Pons (tissue), 1 donor: ENCODE measurements around the gene DYSF.

Source experiments
- DNase-seq: peaks from one replicate; pipeline ENCODE4 v3.0.0-alpha.2; 2016; ENCODE audit warnings: low spot score

The DYSF gene

GRCh38 chr2:71530211-71530610 lies 76.8 kb downstream of the DYSF start:
- no peak for DNase-seq

- DNase-seq, result peak; percentile 39
Observed at GRCh38 chr2:71530641-71531332, 77.4 kb downstream of the DYSF start.

GRCh38 chr2:71531522-71532047 lies 78.2 kb downstream of the DYSF start:
- no peak for DNase-seq

- no peak for DNase-seq
Observed at GRCh38 chr2:71532327-71532726, 79.0 kb downstream of the DYSF start.

GRCh38 chr2:71534201-71534600 lies 80.8 kb downstream of the DYSF start:
- DNase-seq, result no peak

- no peak for DNase-seq
Observed at GRCh38 chr2:71534826-71535225, 81.5 kb downstream of the DYSF start.

GRCh38 chr2:71535526-71535925 lies 82.2 kb downstream of the DYSF start:
- DNase-seq, result no peak

- DNase-seq, result no peak
Observed at GRCh38 chr2:71536226-71536671, 82.9 kb downstream of the DYSF start.

GRCh38 chr2:71538241-71538640 lies 84.9 kb downstream of the DYSF start:
- no peak for DNase-seq

- DNase-seq, result no peak
Observed at GRCh38 chr2:71538656-71539265, 85.4 kb downstream of the DYSF start.

GRCh38 chr2:71540818-71541217 lies 87.5 kb downstream of the DYSF start:
- no peak for DNase-seq

- no peak for DNase-seq
Observed at GRCh38 chr2:71544919-71545571, 91.7 kb downstream of the DYSF start.

GRCh38 chr2:71545572-71546274 lies 92.4 kb downstream of the DYSF start:
- peak; percentile 77 for DNase-seq

- no peak for DNase-seq
Observed at GRCh38 chr2:71546275-71546638, 92.9 kb downstream of the DYSF start.

GRCh38 chr2:71546777-71547281 lies 93.5 kb downstream of the DYSF start:
- DNase-seq, result peak; percentile 77

GRCh38 chr2:71547616-71548285 lies 94.4 kb downstream of the DYSF start:
- DNase-seq, result no peak

- peak; percentile 63 for DNase-seq
Observed at GRCh38 chr2:71548646-71549425, 95.5 kb downstream of the DYSF start.

GRCh38 chr2:71550801-71551630 lies 97.7 kb downstream of the DYSF start:
- no peak for DNase-seq

GRCh38 chr2:71551631-71551915 lies 98.2 kb downstream of the DYSF start:
- DNase-seq, result no peak

- no peak for DNase-seq
Observed at GRCh38 chr2:71552356-71552755, 99.0 kb downstream of the DYSF start.
